ENCODE measurements around the gene FAM180A.
"Not testable (repeated sequence)": the region's sequence is repeated elsewhere in the genome, so short reads cannot be mapped to it uniquely, and the experiment has no call there.

Gene FAM180A

GRCh38 chr7:135748770-135749169 is at the start of gene FAM180A:
Gene FAM180A (minus strand): TSS chr7:135748813. CDS start chr7:135748580, 233 bp downstream.
- in situ Hi-C loops (cut with MboI; ENCODE audit: low sequenced_read_pairs), result no loop called here

GRCh38 chr7:135798095-135798494 is 49.5 kb upstream of the FAM180A start:
- in situ Hi-C loops (cut with MboI; ENCODE audit: low sequenced_read_pairs), result no loop called here

GRCh38 chr7:135795846-135796570 is 47.4 kb upstream of the FAM180A start:
- in situ Hi-C loops (cut with MboI; ENCODE audit: low sequenced_read_pairs), result no loop called here

- in situ Hi-C loops (cut with MboI; ENCODE audit: low sequenced_read_pairs), result no loop called here
Observed at GRCh38 chr7:135793841-135794240, 45.2 kb upstream of the FAM180A start.

GRCh38 chr7:135792866-135793265 is 44.3 kb upstream of the FAM180A start:
- in situ Hi-C loops (cut with MboI; ENCODE audit: low sequenced_read_pairs), result no loop called here

GRCh38 chr7:135792363-135792668 is 43.7 kb upstream of the FAM180A start:
- in situ Hi-C loops (cut with MboI; ENCODE audit: low sequenced_read_pairs), result no loop called here

GRCh38 chr7:135791543-135792362 is 43.1 kb upstream of the FAM180A start:
- in situ Hi-C loops (cut with MboI; ENCODE audit: low sequenced_read_pairs), result no loop called here

GRCh38 chr7:135790371-135790977 is 41.9 kb upstream of the FAM180A start:
- in situ Hi-C loops (cut with MboI; ENCODE audit: low sequenced_read_pairs), result no loop called here

- in situ Hi-C loops (cut with MboI; ENCODE audit: low sequenced_read_pairs), result no loop called here
Observed at GRCh38 chr7:135789956-135790355, 41.3 kb upstream of the FAM180A start.

- in situ Hi-C loops (cut with MboI; ENCODE audit: low sequenced_read_pairs), result no loop called here
Observed at GRCh38 chr7:135789431-135789830, 40.8 kb upstream of the FAM180A start.

GRCh38 chr7:135786911-135787310 is 38.3 kb upstream of the FAM180A start:
- in situ Hi-C loops (cut with MboI; ENCODE audit: low sequenced_read_pairs), result no loop called here

- in situ Hi-C loops (cut with MboI; ENCODE audit: low sequenced_read_pairs), result no loop called here
Observed at GRCh38 chr7:135785065-135785464, 36.5 kb upstream of the FAM180A start.

- in situ Hi-C loops (cut with MboI; ENCODE audit: low sequenced_read_pairs), result no loop called here
Observed at GRCh38 chr7:135784013-135784412, 35.4 kb upstream of the FAM180A start.

- in situ Hi-C loops (cut with MboI; ENCODE audit: low sequenced_read_pairs), result no loop called here
Observed at GRCh38 chr7:135782801-135783200, 34.2 kb upstream of the FAM180A start.

- in situ Hi-C loops (cut with MboI; ENCODE audit: low sequenced_read_pairs), result no loop called here
Observed at GRCh38 chr7:135782377-135782776, 33.8 kb upstream of the FAM180A start.

GRCh38 chr7:135777626-135778398 is 29.2 kb upstream of the FAM180A start:
- in situ Hi-C loops (cut with MboI; ENCODE audit: low sequenced_read_pairs), result no loop called here

GRCh38 chr7:135775915-135776314 is 27.3 kb upstream of the FAM180A start:
- in situ Hi-C loops (cut with MboI; ENCODE audit: low sequenced_read_pairs), result not testable (repeated sequence)

GRCh38 chr7:135775230-135775629 is 26.6 kb upstream of the FAM180A start:
- in situ Hi-C loops (cut with MboI; ENCODE audit: low sequenced_read_pairs), result no loop called here

- in situ Hi-C loops (cut with MboI; ENCODE audit: low sequenced_read_pairs), result no loop called here
Observed at GRCh38 chr7:135774284-135774683, 25.7 kb upstream of the FAM180A start.

- in situ Hi-C loops (cut with MboI; ENCODE audit: low sequenced_read_pairs), result no loop called here
Observed at GRCh38 chr7:135773464-135773863, 24.9 kb upstream of the FAM180A start.

- in situ Hi-C loops (cut with MboI; ENCODE audit: low sequenced_read_pairs), result no loop called here
Observed at GRCh38 chr7:135772639-135773222, 24.1 kb upstream of the FAM180A start.
